Cardiac fibroblast (primary cell): ENCODE data around the gene NR3C1.

Experiments used
- DNase-seq, 2 donors: peaks; one replicate each; pipeline versions ENCODE4 v3.0.0 to v3.0.0-alpha.2; 2010; ENCODE audit warnings: low read depth in 2 of 2
- H3K4me3 ChIP-seq, 2 donors: replicated peaks in 1 of 2; 1 replicate in 1 of 2; 2 replicates in 1 of 2; pipeline ENCODE4 v1.5.1; 2011; ENCODE audit warnings: low read depth in 2 of 2, low read length in 2 of 2, mild to moderate bottlenecking in 2 of 2, moderate library complexity in 1 of 2
- TF ChIP-seq, protein P1 (sequence below): IDR thresholded peaks from one replicate; pipeline ENCODE4 v1.5.1; 2011; ENCODE audit warnings: low read depth, mild to moderate bottlenecking, low read length, inconsistent platforms

The NR3C1 gene

DNA sequence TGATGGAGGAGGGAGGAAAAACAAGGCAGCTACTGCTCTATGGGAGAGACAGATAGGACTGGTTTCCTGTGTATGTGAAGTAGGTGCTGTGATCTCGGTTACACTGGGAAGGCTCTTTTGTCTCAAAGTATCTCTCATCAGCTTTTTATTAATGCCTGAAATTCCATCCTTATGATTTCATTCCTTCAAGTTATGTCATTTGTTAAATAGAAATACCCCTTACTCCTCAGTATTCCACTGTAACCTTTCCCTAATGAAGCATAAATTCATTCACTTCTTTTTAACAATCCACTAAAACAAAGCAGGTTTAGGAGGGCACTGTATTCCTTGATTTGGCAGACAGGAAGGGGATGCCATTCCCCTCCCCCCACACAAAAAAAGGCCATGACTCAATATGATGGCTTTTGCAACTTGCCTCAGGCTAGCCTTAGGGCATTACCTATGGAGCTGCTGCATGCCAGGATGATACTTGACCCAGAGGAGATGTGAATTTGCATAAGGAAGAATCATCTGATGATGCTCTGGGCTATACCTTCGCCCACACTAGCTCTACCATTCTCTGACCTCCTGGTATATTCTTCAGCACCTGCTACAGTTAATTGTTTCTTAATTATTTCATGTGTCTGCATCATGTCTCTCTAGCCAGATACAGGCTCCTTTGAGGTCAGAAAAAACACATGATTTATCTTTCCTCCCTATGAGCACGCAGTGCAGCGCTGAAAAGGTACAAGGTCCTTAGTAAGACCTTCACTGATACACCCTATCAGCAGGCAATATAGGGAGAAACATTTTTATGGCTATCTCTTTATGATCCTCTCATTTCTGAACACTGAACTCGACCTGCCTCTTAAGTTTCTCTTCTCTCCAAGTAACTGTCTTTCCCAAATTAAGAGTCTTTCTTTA is 26.3 kb downstream of the NR3C1 start:
- TF ChIP-seq, protein P1, sequence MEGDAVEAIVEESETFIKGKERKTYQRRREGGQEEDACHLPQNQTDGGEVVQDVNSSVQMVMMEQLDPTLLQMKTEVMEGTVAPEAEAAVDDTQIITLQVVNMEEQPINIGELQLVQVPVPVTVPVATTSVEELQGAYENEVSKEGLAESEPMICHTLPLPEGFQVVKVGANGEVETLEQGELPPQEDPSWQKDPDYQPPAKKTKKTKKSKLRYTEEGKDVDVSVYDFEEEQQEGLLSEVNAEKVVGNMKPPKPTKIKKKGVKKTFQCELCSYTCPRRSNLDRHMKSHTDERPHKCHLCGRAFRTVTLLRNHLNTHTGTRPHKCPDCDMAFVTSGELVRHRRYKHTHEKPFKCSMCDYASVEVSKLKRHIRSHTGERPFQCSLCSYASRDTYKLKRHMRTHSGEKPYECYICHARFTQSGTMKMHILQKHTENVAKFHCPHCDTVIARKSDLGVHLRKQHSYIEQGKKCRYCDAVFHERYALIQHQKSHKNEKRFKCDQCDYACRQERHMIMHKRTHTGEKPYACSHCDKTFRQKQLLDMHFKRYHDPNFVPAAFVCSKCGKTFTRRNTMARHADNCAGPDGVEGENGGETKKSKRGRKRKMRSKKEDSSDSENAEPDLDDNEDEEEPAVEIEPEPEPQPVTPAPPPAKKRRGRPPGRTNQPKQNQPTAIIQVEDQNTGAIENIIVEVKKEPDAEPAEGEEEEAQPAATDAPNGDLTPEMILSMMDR, result no peak
- DNase-seq, result peak; percentile 25 to 76
- no peak overlapping the region for H3K4me3 ChIP-seq

DNA sequence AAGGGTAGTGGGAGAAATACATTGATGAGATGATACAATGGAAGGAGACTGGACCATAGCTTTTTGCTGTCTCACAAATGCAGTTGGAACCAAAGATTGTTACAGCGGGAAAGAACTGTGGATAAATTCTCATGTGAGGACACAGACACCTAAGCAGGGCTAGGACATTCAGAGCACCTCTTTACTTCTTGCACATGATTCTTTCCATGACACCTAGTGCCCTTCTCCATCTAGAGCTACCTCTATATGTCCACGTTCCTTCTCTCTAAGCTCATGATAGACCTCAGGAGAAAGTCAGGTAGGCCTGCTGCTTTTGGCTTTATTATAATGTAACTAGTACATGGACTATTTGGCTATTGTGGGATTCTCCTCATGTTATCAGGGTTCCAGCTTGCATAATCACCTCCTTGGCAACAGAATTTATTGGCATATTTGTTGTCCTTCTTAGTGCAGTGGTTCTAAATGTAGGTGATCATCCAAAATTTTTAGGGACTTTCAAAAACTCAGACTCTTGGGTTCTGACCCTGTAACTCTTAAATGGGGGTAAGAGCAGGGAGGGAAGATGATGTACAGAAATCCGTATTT is 27.2 kb downstream of the NR3C1 start:
- H3K4me3 ChIP-seq, result no peak overlapping the region
- TF ChIP-seq, protein P1, result no peak
- DNase-seq, result no peak

DNA sequence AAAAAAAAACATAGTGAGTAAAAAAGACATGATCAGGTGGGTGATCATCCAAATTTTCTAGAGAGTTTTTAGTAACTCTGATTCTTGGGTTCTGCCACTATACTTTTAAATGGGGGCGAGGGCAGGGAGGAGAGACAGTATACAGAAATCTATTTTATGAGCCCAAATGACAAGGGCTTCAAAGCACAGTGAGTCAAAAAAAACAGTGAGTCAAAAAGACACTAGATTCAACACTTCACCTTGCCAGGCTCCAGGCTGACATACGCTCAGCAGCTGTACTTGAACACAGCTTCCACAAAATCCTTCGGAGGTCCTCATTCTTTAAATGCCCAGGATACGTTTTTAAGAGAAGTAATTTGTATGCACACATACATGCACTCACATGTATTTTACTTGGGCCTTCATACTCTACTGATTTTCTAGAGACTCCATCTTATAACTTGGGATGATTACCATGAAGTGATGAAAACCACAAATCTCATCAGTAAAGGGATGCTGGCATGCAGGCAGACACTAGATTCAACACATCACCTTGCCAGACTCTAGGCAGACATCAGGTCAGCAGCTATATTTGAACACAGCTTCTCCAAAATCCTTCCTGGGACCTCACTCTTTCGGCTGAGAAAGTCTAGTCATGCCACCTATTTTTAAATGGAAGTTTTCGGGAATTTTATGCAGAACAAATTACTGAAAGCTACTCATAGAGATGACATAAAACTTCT is 28.8 kb downstream of the NR3C1 start:
- TF ChIP-seq, protein P1, result no peak
- DNase-seq, result peak in 1 of 2 donors; percentile 32
- no peak overlapping the region for H3K4me3 ChIP-seq

GRCh38 chr5:143373076-143373475 is 30.4 kb downstream of the NR3C1 start:
- DNase-seq, result no peak
- TF ChIP-seq, protein P1, result no peak
- no peak overlapping the region for H3K4me3 ChIP-seq

DNA sequence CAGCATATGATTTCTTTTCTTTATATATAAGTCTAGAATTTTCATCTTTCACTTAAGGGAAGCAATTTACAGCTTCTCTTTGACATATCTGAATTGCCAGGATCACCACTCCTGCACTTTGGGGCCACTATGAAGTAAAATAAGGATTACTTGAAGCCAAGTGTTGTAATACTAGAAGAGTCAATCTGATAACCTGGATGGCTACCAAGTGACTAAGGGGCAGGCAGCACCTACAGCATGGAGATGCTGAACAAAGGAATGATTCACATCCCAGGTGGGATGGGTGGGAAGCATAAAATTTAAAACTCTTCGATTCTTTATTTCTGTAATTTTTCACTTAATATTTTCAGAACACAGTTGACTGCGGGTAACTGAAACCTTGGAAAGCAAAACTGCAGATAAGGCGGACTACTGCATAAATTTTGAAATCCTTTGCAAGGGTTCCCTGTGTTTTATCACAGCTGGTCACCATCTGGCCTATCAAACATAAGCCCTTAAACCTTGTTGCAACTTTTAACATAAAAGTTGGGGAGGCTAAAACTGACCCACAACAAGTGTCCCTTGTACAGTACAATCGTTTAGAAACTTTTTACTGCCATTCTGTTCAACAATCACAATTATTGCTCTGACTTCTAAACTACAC is 31.2 kb downstream of the NR3C1 start:
- no peak overlapping the region for H3K4me3 ChIP-seq
- peak; percentile 43 to 48 for DNase-seq
- TF ChIP-seq, protein P1, result no peak

GRCh38 chr5:143370440-143370839 is 33.0 kb downstream of the NR3C1 start:
- H3K4me3 ChIP-seq, result no peak overlapping the region
- TF ChIP-seq, protein P1, result no peak
- no peak for DNase-seq
